Left kidney (tissue), 2 donors: Measurements from ENCODE around the gene NFE2L3. TPM values are rescaled to one million over a fixed set of nuclear protein-coding genes. Genes with fewer than 3 reads are reported as not detected.
"Not testable (repeated sequence)": the region's sequence is repeated elsewhere in the genome, so short reads cannot be mapped to it uniquely, and the experiment has no call there.

Experiments used
- DNase-seq: peaks from one replicate; pipeline ENCODE4 v3.0.0-alpha.2; 2013
- polyA plus RNA-seq: library from polyadenylated mRNA; unstranded; fragments of 120-200 nt; gene quantifications from one replicate; pipeline ENCODE4 v1.2.1, GENCODE V29; 2013; ENCODE audit not compliant: insufficient read length

Gene NFE2L3
- polyA plus RNA-seq, 1 donor, result 49.2 TPM

- not testable (repeated sequence) for DNase-seq
These were observed 32.5 kb downstream of the NFE2L3 start for GRCh38 chr7:26184281-26185101.

GRCh38 chr7:26185131-26185843, 33.3 kb downstream of the NFE2L3 start:
- DNase-seq, result no peak

- DNase-seq, result no peak
These were observed 33.8 kb downstream of the NFE2L3 start for GRCh38 chr7:26185844-26186180.

- no peak for DNase-seq
These were observed 34.6 kb downstream of the NFE2L3 start for GRCh38 chr7:26186364-26187311.

- DNase-seq, result no peak
These were observed 35.6 kb downstream of the NFE2L3 start for GRCh38 chr7:26187380-26188205.

- no peak for DNase-seq
These were observed 36.4 kb downstream of the NFE2L3 start for GRCh38 chr7:26188206-26188956.

- DNase-seq, result no peak
These were observed 37.1 kb downstream of the NFE2L3 start for GRCh38 chr7:26188957-26189541.

- DNase-seq, result no peak
These were observed 37.7 kb downstream of the NFE2L3 start for GRCh38 chr7:26189697-26190096.

- no peak for DNase-seq
These were observed 38.4 kb downstream of the NFE2L3 start for GRCh38 chr7:26190417-26190869.

GRCh38 chr7:26191233-26191973, 39.4 kb downstream of the NFE2L3 start:
- DNase-seq, result no peak

GRCh38 chr7:26191974-26192479, 40.0 kb downstream of the NFE2L3 start:
- DNase-seq, result no peak

GRCh38 chr7:26192485-26193087, 40.6 kb downstream of the NFE2L3 start:
- DNase-seq, result no peak

GRCh38 chr7:26193432-26194207, 41.6 kb downstream of the NFE2L3 start:
- no peak for DNase-seq

GRCh38 chr7:26194764-26195163, 42.8 kb downstream of the NFE2L3 start:
- not testable (repeated sequence) for DNase-seq

GRCh38 chr7:26195182-26195581, 43.2 kb downstream of the NFE2L3 start:
- DNase-seq, result no peak

- DNase-seq, result no peak
These were observed 44.1 kb downstream of the NFE2L3 start for GRCh38 chr7:26195867-26196657.
